IPS-18c (cell line): ENCODE data around the gene TBX1.
"Not testable (repeated sequence)": the region's sequence is repeated elsewhere in the genome, so short reads cannot be mapped to it uniquely, and the experiment has no call there.

ENCODE experiments used
- H3K4me3 ChIP-seq: 2 replicates; pipeline ENCODE4 v1.7.0; 2013; ENCODE audit warnings: low read depth, mild to moderate bottlenecking, low read length, moderate library complexity; ENCODE audit not compliant: insufficient read depth
- H3K9me3 ChIP-seq: one replicate; pipeline ENCODE4 v1.6.1; 2013; ENCODE audit warnings: mild to moderate bottlenecking, low read length, moderate library complexity; ENCODE audit not compliant: control insufficient read depth, insufficient read depth

Gene TBX1

DNA sequence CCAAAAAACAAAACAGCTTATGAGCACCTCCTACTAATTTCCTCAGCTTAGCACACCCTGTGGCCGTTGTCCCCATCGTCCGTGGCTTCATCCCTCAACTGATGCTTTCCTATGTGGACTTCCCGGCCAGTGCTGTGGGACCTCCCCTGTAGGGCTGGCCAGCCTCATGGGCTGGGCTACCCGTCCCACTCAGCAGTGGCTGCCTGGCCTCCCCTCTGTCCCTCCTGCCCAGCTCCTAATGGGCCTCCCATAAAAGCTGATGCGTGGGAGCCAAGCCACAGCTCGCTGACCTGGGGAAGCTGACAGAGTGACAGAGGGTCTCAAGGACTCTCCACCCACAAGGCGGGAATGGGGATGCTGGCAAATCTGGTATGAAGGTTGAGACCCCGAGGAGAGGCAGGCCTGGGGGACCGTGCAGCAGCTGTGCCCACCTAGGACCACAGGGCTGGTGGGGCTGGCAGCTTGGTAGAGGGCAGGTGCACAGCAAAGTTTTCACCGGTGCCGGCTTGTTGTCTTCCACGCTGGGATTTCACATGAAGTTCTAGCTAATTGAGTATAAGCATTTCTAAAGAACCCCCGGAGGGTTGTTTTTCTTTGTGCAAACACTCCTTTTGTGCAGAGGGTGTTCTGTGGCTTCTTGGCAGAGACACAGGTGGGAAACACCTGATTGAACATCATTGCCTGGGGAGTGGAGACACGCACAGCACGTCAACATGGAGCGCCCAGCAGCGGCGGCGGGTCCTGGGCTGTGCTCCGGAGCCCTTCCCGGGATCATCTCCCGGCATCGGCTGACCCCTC, 23.2 kb downstream of the TBX1 start:
- no peaks in the 10 kb centered on the region for H3K9me3 ChIP-seq
- H3K4me3 ChIP-seq = no peak overlapping the region

DNA sequence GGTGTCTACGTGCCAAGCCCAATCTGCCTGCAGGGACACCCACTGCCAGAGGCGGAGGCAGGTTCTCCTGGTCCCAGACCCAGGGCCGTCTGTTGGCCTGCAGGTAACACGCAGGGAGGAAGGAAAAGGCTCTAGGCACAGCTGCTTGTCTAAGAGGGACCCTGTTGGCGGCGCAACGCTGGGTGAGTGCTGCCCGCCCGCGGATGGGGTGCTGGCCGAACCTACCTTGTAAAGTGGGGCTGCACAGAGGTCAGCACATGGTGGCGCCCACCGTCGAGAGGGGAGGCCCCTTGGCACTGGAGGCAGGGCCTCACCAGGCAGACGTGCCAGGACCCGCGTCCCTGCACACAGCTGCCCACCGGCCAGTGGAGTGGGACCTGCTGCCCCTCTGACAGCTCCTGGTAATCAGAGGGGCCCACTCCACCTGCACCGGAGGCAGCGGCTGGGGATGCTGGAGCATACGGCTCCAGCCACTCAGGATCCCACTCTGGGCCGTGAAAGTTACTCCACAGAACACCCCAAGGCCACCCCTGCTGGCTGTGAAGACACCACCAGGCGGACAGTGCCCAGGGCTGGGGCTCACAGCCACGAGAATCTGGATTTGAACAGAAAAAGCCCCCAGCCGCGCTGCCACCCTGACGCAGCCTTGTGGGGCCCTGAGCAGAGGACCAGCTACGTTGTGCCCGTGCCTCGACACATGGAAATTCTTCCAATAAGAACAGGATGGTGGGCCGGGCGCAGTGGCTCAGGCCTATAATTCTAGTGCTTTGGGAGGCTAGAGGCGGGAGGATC, 24.0 kb downstream of the TBX1 start:
- Histone ChIP-seq H3K9me3 (no peaks in the 10 kb centered on the region), H3K4me3 (no peak overlapping the region)

DNA sequence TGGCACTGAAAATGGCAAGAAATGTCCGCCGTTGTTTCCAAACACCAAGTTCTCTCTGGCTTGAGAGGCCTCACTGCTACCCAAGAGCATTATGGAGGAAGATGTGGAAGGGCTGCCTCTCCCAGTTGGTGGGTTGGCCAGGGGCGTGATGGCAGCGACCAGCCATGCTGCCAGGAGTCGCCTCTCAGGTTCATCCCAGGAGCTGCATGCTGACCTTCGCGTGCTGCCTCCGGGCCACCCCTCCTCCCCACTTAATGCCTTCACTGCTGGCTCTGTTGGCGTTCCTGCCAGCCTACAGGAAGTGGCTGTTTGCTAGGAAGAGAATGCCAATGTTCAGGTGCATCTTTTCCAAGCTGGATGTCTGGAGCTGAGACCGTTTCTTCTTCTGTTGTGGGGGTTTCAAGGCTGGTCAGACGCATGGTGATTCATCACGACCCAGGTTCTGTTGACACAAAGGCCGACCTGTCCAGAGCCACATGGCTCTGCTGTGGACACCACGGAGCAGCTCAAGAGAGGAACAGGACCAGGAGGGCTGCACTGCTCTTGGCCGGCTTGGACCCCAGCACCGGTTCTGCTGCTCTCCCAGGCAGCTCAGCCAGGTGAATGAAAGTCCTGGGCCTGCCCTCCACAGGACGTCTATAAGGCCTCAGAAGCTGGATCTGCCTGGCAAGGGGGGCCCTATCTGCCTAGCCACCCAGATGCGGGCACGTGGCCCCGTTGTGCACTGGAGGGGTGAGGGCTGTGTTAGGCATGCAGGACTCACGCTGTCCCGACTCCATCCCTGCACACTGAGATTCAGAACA, 25.1 kb downstream of the TBX1 start:
- Histone ChIP-seq H3K4me3 (no peak overlapping the region), H3K9me3 (peaks cover 2% of the 10 kb centered on the region)

DNA sequence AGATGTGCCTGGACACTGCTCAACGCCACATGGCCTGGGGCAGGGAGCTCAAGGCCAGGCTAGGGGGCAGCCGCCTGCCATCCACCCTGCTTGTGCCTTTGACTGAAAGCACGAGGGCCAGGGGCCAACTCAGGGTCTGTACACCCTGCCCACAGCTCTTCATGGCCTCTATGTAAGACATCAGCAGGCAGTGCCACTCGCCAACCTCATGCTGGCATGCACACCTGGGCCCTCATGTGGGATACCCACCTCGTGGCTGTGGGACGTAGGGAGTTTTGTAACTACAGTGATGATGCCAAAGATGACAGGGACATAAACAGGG, 25.6 kb downstream of the TBX1 start:
- peaks cover 2% of the 10 kb centered on the region for H3K9me3 ChIP-seq

DNA sequence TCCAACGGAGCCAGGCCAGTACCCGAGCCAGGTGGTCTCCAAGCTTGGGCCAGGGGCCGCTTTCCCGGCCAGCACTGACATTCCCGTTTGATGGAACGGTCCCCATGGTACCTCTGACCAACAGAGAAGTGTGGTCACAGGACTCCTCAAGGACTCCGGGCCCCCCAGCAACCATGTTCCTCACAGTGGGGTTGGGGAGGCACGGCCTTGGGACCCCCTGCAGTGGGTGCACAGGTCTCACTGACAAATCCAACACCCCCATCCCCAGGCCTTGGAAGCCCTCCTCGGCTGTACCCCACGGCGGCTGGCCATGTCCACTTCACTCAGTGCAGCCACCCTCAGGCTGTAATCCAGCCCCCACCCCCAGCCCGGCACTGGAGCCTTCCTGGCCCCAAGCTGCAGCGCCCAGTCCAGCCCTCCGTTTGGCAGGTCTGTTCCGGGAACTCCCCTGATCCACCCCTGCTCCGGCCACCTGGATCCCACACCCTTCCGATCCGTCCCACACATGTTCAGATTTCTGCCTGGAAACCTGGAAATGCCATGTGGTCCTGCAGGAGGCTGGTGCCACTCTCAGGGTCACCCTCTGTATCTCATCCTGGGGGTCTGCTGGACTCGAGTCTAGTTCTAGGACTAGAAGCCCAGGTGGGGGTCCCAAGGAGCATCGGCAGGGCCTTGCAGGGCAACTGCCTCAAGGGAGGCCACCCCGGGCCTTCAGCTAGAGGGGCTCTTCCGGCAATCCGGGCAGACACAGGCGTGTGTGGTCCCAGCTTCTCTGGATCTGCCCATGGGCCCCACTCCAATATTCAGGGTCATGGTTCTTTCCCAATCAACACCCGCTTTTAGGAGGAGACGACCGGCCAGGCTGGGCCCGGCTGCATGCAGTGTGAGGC, 26.6 kb downstream of the TBX1 start:
- Histone ChIP-seq H3K9me3 (peaks cover 2% of the 10 kb centered on the region), H3K4me3 (no peak overlapping the region)

More for the DNA sequence above, 25.6 kb downstream of the TBX1 start:
- H3K4me3 ChIP-seq = no peak overlapping the region

DNA sequence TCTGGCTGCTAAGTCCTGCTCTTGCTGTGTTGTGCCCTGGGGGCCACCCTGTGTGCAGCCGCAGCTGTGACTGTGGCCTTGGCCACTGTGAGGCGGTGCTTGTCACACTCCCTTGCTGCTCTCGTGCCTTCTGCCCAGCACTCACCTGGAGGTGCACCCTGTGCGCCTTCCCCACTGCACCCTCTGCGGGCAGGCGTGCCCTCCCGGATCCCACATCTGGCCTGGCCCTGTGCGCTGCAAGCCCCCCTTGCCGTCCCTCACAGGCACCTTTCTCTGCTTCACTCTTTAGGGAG, 27.2 kb downstream of the TBX1 start:
- H3K9me3 ChIP-seq = peaks cover 2% of the 10 kb centered on the region
- no peak overlapping the region for H3K4me3 ChIP-seq

DNA sequence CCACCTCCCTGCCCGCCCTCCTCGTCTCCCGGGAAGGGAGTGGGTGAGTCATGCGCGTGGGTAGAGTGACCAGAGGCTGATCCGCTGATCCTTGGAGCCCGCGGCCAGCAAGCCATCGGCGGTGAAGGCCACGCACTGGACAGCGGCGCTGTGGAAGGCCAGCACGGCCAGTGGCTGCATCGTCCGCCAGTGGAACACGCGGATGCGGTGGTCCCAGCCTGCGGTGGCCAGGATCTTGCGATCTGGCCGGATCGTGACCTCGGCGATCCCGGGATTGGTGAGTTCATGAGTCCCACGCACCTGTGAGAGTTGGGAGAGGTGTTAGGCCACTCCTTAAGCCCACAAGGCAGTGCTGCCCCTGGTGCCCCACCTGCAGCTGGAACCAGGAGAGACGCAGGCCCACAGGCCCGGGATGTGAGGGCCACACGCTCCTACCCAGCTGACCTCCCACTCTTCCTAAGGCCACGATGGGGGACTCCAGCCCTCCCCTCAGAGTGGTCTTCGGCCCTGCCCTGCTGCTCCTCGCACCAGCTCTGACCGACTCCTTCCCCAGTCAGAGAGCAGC, 28.2 kb downstream of the TBX1 start:
- Histone ChIP-seq H3K4me3 (no peak overlapping the region), H3K9me3 (peaks cover 2% of the 10 kb centered on the region)

DNA sequence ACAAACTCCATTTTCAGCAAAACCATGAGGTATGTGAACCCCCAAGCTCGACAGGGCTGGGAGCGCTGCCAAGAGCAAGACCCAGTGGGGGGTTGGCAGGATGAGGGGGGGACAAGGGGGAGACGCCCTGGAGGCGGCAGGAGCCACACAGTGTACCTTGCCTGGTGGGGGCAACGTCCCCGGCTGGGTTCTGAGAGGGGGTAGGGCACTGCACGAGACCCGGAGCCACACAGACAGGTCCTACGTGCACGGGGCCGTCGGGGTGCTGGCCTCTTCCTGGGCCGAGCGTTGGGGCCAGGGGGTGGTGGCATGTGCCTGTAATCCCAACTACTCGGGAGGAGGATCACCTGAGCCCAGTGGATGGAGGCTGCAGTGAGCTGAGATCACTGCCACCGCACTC, 28.8 kb downstream of the TBX1 start:
- Histone ChIP-seq H3K4me3 (no peak overlapping the region), H3K9me3 (peaks cover 2% of the 10 kb centered on the region)

DNA sequence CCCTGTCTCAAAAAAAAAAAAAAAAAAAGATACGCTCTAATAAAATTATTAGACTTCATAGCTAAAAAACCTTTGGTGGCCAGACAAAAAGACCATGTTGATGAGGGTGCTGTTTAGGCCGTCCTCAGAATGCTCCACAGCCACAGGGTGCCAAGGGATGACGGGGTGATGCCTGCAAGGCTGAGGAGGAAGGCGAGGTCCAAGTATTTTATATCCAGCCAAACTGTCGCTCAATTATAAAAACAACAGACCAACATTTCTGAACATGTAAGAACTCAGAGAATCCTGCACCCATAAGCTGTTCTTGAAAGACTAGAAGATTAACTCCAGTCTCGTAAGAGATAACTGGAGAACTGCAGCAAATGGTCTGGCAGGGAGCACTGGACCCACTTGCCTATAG, 29.2 kb downstream of the TBX1 start:
- peaks cover 2% of the 10 kb centered on the region for H3K9me3 ChIP-seq

DNA sequence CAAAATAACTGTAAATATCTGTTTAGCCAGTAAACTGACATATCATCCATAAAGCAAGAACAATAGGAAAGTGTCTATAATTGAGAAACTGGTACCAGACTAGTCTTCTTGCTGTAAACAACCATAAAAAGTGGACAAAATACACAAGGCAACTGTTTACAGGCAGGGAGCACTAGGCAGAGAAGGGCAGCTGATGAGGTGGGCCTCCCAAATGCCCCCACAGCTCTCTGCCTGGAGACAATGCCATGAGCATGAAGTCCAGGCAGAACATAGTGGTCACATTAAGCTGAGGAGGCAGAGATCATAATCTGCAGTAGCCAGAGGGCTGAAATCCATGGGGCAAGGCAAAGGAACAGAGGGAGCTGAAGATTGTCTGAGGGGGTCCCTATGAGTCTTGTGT, 30.7 kb downstream of the TBX1 start:
- Histone ChIP-seq H3K4me3 (no peak overlapping the region), H3K9me3 (peaks cover 2% of the 10 kb centered on the region)

More for the DNA sequence above, 29.2 kb downstream of the TBX1 start:
- H3K4me3 ChIP-seq = no peak overlapping the region

DNA sequence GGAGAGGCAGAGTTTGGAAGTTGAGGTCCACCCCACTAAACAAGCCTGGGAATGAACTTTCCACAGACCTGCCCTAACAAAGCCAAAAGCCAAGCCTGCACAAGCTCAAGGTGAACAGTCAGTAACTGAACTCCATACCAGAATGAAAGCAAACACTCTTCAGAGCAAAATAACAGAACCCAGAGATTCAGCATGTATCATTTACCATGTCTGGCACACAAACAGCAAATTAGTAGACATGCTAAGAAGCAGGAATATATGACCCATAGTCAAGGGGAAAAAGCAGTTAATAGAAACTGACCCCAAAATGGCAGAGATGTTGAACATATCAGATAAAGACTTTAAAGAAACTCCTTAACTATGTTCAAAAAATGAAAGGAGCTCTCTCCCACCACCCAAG, 31.3 kb downstream of the TBX1 start:
- Histone ChIP-seq H3K9me3 (peaks cover 2% of the 10 kb centered on the region), H3K4me3 (no peak overlapping the region)

DNA sequence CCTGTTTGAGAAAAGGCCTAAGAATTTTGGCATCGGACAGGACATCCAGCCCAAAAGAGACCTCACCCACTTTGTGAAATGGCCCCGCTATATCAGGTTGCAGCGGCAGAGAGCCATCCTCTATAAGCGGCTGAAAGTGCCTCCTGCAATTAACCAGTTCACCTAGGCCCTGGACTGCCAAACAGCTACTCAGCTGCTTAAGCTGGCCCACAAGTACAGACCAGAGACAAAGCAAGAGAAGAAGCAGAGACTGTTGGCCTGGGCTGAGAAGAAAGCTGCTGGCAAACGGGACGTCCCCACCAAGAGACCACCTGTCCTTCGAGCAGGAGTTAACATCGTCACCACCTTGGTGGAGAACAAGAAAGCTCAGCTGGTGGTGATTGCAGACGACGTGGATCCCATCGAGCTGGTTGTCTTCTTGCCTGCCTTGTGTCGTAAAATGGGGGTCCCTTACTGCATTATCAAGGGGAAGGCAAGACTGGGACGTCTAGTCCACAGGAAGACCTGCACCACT, 31.9 kb downstream of the TBX1 start:
- H3K4me3 ChIP-seq, H3K9me3 ChIP-seq: not testable (repeated sequence)

DNA sequence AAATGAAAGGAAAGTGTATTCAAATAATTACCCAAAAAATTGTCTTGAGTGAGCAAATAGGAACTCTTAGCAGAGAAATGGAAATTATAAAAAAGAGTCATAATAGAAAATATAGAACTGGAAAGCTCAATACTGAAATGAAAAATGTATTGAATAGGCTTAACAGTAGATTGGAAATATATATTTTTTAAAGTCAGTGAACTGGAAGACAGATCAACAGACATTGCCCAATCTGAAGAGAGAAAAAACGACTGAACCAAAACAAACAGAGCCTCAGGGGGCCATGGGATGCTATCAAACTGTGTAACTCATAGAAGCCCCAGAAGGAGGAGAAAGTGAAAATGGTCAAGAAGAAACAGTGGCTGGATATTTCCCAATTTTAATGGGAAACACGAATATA, 32.6 kb downstream of the TBX1 start:
- Histone ChIP-seq H3K4me3 (no peak overlapping the region), H3K9me3 (peaks cover 2% of the 10 kb centered on the region)

DNA sequence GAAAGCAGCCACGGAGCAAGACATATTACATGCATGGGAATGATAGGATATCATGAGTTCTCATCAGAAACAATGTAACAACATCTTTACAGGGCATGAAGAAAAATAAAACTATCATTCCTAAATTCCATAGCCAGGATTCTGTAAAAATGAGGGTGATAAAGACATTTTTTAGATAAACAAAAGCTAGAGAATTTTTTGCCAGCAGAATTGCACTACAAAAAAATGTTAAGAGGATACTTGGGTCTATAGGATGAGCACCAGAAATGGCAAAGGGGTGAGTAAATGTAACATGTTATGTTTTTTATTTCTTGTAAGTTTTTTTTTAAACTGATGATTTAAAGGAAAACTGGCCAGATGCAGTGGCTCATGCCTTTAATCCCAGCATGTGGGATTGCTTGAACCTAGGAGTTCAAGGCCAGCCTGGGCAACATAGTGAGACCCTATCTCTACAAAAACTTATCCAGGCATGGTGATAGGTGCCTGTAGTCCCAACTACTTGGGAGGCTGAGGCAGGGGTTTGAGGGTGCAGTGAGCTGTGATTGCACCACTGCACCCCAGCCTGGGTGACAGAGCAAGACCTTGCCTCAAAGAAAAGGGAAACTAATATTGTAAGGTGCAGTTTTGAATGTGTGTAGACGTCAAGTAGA, 33.2 kb downstream of the TBX1 start:
- peaks cover 2% of the 10 kb centered on the region for H3K9me3 ChIP-seq
- H3K4me3 ChIP-seq = no peak overlapping the region

DNA sequence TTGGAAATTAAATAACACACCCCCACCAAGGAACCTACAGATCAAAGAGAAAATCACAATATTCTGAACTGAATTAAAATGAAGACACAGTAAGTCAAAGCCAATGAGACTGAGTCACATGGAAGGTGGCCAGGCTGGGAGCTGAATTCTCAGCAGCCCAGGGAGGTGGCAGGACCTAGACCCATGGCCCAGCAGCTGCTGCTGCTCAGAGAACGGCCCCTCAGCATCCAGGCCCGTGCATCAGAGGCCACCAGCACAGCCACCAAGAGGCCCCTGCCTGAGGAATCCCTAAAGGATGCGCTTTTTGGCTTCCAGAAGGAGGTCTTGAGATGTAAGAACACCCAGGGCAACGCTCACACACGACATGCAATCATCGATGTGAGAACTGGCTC, 35.0 kb downstream of the TBX1 start:
- H3K9me3 ChIP-seq = no peaks in the 10 kb centered on the region

DNA sequence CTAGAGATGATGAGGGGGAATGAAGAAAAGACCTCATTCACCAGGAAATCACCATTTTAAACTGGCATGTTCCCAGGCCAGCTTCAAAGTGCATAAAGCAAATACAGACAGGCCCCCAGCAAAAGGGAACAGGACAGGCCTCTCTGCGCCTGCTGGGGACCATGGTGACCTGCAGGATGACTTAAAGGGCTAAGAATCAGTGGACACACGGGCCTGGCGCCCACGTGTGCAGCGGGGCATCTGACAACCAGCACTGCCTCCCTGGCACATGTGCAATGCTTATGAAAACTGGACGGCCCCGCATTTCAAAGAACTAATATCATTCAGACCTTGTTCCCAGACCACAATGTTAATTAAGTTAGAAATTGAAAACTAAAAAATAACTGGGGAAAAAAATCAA, 35.6 kb downstream of the TBX1 start:
- Histone ChIP-seq H3K4me3 (no peak overlapping the region), H3K9me3 (no peaks in the 10 kb centered on the region)

More for the DNA sequence above, 35.0 kb downstream of the TBX1 start:
- H3K4me3 ChIP-seq = no peak overlapping the region
